GM19025 (cell line): Measurements from ENCODE around the gene BSDC1.
A peak's percentile ranks its signal among the peaks of the same experiment; 100 is the strongest.
"Not testable (repeated sequence)": the region's sequence is repeated elsewhere in the genome, so short reads cannot be mapped to it uniquely, and the experiment has no call there.

ENCODE experiments used
- ATAC-seq: cut with Tn5 transposase; IDR thresholded peaks from one replicate; pipeline ENCODE4 v1.9.1; 2021; ENCODE audit warnings: mild to moderate bottlenecking, low read depth, moderate library complexity; ENCODE audit not compliant: unreplicated experiment

BSDC1 gene

DNA sequence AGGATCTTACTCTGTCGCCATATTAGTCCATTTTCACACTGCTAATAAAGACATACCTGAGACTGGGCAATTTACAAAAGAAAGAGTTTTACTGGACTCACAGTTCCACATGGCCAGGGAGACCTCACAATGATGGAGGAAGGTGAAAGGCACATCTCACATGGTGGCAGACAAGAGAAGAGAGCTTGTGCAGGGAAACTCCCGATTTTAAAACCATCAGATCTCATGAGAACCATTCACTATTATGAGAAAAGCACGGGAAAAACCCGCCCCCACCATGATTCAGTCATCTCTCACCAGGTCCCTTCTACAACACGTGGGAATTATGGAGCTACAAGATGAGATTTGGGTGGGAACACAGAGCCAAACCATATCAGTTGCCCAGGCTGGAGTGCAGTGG is 2.3 kb upstream of the BSDC1 start:
- ATAC-seq, result not testable (repeated sequence)

DNA sequence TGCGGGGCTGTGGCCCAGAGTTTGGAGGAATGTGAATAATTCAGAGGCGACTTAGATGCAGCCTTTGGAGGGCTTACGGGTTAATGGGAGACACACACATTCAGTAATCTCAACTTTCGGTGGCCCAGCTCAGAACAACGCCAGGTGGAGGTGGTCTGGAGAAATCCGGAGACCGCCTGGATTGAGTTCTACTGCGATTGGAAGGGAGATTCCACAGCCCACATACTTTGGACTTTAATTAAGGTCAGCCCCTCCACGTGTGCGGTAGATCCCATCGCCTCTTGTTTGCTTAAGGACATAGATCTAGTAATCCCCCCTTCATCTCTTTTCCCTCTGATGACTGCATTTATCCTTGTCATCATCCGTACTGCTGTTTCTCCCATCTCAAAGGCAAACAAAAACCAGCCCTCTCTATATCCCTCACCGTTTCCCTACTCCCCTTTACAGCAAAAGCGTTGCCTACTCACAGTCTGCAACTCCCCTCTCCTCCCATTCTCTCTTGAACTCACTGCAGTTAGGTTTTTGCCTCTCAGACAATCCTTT is 720 bp upstream of the BSDC1 start:
- no peak for ATAC-seq

DNA sequence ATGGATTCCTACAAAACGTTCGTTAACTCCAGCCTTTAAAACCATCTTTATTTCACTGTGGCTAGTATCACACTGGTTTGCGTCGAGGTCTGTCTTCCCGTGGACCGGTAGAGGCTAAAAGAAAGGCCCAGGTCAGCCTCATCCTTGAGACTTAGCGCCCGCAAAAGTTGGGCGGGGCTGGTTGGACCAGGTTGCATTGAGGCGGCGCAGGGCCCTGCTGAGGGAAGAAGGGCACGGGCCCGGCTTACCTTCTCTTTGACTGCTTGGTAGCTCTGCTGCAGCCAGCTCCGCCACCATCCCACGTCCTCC is 455 bp downstream of the BSDC1 start:
- peak; percentile 3 for ATAC-seq

DNA sequence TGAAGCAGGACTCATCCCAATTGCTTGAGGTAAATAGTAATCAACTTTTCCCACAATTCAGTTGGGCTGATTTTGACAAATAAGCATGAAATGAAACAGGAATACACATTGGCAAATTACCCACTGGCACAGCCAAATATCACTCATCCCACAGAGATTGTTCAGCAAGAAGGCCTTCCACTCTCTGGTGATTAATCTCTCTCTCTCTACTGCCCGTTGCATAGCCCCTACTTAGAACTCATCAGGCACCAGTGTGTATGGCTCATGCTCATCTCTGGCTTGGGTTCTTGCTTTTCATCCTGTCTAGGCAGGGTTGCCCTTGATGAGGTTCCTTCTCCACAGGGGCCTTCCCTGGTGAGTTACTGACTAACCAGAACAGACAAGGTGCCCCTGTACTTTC is 1.1 kb downstream of the BSDC1 start:
- no peak for ATAC-seq

DNA sequence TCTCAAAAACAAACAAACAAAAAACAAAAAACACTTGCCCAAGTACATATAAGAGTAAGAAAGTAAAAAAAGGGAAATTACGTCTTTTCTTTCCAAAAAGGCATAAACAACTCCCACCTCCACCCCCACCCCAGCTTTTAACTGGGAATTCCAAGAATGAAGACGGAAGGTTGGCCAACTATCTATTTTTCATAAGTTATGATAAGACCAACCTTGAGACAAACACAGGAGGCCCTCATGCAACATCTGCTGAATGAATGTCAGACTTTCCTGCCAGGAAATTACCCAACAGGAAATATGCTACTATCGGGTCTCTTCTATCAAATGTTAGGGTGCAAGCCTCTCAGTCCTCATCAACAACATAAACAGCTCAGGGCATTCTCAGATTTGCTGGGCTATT is 1.9 kb downstream of the BSDC1 start:
- ATAC-seq, result no peak

DNA sequence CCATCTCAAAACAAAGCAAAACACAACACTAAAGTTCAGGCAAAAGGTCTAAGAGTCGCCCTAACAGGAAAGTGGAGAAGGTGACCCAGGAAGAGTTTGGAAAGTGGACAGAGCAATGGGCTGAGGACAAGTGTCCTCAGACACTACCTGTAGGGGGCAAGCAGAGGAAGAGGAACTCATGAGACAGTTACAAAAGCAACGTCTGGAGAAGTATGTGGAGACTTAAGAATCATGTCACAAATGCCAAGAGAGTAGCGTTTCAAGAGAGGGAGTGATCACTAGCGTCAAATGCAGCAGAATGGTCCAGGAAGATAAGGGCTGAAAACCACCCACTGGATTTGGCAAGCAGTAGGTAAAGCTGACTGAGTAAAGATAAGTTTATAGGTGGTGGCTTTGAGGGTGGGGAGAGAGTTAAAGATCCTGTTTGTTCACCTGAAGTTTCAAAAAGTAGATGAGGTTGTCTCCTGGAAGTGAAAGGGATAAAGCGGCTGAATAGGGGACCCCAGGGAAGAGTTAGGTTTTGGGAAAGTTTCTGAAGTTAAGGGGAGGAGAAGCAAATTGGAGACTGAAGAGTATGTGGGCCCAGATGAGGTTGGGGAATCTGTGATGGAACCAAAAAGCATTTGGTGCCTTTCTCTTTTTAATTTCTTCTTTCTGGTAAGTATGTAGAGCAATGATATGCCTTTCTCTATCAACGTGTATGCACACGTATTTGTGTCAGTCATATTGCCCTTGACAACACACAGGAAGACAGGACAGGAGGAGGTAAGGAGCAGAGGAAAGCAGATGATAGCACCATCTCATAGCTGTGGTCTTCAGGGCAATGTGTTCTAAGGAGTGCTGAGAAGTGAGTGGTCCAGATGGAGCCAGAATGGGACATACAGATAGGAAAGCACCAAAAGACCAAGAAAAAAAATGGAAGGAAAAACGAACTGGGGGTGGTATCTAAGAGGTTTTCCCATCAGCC is 3.1 kb downstream of the BSDC1 start:
- no peak for ATAC-seq

DNA sequence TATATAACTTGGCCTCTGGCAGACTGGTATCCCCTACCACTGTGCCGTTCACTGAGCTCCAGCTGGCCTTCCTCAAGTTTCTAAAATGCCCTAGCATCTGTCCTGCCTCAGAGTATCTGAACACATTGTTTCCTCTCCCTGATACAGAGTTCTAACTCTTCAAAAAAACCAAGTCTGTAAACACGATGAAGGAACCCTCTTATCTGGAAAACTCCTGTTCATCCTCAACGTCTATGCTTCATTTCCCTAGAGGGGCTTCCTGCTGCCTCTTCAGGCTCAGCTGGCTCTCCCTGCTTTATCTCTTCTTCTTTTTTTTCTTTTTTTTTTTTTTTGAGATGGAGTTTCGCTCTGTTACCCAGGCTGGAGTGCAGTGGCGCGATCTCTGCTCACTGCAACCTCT is 5.6 kb downstream of the BSDC1 start:
- no peak for ATAC-seq

DNA sequence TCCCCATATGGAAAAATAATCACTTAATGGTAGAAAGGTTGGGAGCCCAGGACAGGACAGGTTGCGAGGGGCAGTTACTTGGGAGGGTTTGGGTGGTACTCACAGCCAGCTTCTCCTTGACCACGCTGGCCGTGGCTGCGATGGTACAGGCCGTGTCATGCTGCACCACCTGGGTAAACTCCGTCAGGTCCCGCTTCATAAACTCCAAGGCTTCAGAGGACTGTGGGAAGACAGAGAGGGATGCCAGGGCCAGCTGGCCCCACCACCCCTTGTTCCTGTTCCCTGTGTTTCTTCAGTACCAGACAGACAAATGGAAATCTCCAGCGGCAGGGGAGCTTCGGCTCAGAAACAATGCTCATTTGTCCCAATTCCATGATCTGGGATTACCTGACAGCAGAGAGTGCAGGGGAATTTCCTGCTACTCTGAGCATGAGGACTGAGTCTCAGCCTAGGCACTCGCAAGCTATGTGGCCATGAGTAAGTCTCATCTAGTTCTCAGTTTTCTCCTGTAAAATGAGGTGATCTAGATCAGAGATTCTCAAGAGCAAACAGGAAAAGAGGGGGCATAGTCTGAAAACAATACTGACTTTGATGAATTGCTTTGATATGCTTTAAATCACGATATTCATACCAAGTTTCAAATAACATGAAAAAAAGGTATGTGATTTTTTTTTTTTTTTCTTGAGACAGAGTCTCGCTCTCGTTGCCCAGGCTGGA is 7.4 kb downstream of the BSDC1 start:
- ATAC-seq, result no peak

DNA sequence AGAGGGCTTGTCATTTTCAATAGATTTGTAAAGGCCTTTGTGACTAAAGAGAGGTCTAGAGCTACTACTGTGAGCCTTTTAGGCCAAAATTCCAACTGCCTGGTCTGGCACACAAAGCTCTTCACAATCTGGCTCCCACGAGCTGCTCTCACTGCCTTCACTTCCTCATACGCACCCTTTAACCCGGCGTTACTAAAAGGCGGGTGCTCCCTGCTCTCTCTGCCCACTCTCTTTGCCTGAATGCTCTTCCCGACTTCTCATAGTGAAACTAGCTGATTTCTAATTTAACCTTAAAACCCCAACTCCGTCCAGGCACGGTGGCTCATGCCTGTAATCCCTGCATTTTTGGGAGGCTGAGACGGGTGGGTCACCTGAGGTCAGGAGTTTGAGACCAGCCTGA is 14.2 kb downstream of the BSDC1 start:
- no peak for ATAC-seq

DNA sequence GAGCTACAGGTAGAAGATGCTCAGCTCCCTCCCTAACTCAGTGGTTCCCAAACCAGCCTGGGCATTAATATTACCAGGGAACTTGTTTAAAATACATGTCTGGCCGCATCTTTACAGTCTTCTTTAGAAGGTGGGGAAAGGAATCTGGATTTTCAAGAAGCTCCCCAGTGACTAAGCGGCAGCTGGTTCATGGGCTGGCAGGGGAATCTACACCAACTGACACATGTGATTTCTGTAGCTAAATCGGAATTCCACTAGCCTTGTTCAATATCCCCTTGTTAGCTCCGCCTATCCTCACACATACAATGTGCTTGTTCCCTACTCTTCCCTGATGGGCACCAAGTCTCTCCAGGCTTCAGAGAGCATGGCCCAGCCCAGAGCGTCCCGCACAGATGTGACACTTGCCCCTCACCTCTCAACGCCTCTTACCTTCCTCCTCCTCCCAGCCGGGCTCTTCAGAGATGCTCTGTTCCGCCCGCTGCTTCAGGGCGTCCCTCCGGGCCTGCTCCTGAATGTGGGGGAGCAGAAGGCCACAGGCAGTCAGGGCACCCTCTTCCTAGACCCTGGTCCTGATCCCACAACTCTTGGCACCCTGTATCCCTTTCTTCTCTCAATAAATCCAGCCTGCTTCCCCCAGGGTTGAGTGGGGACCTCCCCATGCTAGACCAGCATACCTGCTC is 16.6 kb downstream of the BSDC1 start:
- ATAC-seq, result no peak

DNA sequence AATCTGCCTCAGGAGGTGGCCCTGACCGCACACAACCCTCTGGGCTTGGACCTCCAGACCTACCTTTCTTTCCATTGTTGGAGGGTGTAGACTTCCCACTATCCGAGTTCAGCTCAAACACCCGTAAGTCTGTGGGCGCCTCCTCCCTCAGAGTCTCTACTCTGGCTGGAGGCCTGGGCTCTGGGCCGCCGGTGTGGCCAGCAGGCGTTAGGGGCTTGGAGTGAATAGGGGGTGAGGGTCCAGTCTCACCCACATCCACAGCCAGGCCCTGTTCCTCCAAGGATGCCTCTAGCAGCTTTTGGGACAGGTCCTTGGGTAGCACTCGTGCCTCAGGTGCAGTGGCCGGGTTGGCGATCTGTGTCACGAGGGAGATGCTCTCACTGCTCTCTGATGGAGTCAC is 18.0 kb downstream of the BSDC1 start:
- no peak for ATAC-seq

DNA sequence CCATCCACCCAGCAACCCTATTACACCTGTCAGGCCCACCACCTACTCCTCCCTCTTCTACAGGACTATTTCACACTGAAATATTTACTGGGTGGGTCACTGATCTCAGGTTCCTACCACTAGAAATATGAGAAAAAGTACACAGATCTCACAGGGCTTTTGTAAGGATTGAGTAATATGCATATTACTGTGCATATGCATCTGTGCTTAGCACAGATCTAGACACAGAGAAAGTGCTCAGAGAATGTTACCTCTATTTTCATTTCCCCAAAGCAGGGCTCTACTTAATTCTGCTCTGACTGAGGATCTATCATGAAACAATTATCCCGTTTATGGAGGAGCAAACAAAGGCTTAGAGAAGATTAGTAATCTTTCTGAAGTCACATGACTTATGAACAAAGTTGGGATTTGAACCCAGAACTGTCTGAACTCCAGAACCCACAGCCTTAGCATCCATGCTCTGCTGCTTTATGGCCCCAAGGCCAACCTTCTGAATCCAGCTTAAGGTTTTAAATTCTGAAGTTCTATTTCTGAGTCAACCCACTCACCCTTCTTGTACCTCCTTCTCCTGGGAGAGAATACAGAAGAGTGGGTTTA is 20.1 kb downstream of the BSDC1 start:
- ATAC-seq, result no peak

DNA sequence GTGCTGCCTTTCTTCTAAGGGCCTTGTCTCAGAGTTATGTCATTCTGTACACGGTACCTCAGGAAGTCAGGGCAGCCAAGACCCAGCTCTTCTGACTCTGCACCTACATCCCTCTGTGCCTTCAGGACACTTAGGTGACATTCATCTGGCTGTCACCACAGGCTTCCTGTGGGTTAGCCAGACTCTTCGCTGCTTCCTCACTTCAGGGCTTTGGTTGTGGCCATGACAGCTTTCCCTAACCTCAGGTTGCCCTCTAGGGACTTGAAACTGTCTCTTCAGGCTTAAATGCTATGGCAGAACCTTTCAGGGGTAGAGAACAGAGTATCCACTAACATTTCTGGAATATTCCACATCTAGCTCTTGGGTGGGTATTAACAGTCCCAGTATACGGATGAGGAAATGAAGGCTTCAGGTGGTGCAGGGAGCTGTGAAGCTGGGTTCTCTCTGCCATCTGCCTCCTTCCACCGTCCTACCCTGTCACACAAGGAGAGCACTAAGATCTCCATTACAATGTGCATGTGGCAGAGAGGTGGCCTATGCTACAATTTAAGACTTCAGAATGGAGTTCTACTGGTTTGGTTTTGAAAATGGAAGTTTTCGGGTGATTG is 22.0 kb downstream of the BSDC1 start:
- ATAC-seq, result no peak

DNA sequence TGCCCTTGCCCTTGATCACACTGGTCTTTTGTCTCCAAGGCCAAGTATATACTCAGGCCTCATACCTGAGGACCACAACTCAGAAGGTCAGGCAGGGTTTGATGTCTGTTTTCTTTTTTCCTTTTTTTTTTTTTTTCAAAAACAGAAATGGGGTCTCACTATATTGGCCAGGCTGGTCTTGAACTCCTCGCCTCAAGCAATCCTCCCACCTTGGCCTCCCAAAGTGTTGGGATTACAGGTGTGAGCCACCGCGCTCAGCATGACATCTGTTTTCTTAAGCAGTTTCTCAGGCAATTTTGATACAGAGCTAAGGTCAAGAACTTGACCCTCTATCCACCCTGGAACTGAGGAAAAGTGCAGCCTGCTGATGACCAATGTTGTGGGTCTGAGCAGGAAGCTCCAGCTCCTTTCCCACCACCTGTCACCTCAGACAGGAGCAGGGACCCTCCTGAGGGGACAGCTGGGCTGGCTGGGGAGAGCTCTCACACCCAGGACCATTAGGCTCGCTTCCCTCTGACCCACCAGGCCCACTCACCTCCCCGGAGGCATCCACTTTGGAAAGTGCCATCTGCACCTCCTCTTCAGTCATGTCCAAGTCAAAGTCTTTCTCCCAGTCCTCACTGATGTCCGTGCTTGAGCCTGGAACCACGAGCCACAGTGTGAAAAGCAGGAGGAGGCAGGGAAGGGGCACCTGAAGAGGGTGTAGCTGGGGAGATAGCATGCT is 26.2 kb downstream of the BSDC1 start:
- ATAC-seq, result no peak

DNA sequence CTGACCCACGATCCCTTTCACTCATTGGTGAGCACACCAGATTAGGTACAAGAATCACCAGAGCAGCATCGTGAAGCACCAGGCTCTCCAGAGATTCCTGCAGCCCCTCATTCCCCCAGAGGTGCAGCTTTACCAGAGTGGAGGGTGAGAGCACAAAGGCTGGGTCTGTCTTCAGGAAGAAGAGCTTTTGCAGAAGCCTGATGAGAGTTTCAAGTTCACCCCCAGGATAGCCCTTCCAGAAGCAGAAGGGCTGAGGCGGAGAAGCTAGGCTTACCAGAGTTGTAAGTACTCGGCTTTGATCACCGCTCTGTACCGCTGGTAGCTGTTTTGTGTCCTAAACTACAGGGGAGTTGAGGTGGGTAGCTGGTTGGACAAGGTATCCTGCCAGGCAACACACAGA is 28.8 kb downstream of the BSDC1 start:
- no peak for ATAC-seq

DNA sequence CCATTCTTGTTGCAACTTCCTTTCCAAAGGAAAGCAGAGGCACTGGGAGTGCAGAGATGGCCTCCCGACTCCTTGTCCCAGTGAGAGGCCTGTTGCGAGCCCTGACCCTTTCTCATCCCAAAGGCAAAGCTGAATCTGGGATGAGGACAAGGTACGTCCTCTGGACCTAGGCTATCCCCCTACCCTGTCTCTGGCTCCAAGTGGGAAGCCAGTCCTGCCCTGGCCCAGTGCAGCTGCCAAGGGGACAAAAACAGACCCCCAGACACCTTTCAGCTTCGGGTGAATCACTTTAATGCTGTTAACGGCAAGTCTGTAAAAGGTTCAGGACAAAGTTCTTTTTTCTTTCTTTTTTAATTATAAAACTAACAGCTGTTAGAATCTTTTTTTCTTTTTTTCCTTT is 29.4 kb downstream of the BSDC1 start:
- ATAC-seq, result no peak

DNA sequence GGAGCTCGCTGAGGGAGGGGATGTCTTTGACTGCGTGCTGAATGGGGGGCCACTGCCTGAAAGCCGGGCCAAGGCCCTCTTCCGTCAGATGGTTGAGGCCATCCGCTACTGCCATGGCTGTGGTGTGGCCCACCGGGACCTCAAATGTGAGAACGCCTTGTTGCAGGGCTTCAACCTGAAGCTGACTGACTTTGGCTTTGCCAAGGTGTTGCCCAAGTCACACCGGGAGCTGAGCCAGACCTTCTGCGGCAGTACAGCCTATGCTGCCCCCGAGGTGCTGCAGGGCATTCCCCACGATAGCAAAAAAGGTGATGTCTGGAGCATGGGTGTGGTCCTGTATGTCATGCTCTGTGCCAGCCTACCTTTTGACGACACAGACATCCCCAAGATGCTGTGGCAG is 30.5 kb downstream of the BSDC1 start:
- no peak for ATAC-seq

DNA sequence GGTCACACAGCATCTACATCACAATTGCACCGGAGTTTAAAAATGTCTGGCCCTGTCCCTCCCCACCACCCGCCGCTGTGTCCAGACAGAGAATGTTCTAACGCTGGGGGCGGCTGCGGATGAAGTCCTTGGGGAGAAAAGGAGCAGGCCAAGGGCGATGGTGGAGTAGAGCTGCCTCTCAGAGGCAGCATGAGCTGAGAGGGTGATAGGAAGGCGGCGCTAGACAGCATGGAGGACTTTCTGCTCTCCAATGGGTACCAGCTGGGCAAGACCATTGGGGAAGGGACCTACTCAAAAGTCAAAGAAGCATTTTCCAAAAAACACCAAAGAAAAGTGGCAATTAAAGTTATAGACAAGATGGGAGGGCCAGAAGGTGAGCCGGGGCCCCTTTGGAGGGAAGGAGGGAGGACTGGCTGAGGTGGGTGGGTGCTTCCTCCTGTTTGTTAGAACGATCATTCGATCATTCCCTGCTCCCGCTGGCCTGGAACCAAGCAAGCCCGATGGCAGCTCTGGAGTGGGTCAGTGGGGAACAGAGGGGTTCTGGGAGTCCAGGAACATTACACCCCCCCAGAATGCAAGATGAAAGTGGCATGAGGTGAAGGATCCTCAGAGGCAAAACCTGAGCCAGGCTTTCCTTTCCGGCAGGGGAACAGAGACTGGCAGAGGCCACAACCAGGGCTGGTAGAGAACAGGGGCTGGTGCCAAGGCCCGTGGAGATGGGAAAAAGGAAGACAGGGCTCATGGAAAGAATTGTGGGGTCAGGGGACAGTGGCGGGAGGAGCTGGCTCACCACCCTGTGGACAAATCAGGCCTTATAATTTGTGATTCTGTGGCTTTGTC is 31.5 kb downstream of the BSDC1 start, which contains the start of the genes FAM229A and TSSK3:
TSS of gene FAM229A (minus strand) at position 12 of the 840 bp plus-strand sequence. CDS start 394 bp downstream, outside the sequence.
TSS of gene TSSK3 (plus strand) at position 66 of the 840 bp plus-strand sequence. CDS start at position 229, 163 bp downstream.
- no peak for ATAC-seq
